ENCODE results near the gene IMPDH1. TPM values are rescaled to one million over a fixed set of nuclear protein-coding genes. Genes with fewer than 3 reads are reported as not detected.
A peak's percentile ranks its signal among the peaks of the same experiment; 100 is the strongest.

IMPDH1 gene
- total RNA-seq, 1 donor from 2014 or later = 53.4 TPM

DNA sequence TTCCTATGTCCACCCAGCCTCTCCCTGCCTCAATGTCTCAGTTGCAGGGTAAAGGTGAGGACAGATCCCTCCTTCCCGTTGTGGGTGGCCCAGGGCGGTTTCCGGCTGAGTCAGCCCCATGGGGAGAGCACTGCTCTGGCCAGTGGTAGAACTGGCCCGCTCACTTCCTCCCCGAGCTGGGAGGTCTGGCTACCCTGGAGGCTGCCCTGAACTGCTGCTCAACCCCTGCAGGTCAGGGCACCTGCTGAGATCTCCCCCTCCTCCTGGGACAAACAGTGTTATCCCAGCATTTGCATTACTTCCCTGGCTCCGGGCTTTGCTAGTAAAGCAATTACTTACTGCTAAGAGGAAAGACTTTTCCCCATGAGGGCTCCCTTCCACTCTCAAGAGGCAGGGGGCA is 21.4 kb upstream of the IMPDH1 start:
- no peak for DNase-seq (ENCODE audit: low read depth)
- FAIRE-seq = no peak
- H3K4me3 ChIP-seq (ENCODE audit: low read depth, low read length) = no peak overlapping the region
- H3K36me3 ChIP-seq (ENCODE audit: control insufficient read depth, insufficient read depth, low read length) = no peaks in the 10 kb centered on the region
- TF ChIP-seq, protein P1, sequence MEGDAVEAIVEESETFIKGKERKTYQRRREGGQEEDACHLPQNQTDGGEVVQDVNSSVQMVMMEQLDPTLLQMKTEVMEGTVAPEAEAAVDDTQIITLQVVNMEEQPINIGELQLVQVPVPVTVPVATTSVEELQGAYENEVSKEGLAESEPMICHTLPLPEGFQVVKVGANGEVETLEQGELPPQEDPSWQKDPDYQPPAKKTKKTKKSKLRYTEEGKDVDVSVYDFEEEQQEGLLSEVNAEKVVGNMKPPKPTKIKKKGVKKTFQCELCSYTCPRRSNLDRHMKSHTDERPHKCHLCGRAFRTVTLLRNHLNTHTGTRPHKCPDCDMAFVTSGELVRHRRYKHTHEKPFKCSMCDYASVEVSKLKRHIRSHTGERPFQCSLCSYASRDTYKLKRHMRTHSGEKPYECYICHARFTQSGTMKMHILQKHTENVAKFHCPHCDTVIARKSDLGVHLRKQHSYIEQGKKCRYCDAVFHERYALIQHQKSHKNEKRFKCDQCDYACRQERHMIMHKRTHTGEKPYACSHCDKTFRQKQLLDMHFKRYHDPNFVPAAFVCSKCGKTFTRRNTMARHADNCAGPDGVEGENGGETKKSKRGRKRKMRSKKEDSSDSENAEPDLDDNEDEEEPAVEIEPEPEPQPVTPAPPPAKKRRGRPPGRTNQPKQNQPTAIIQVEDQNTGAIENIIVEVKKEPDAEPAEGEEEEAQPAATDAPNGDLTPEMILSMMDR (IDR thresholded peaks at IDR 0.05; ENCODE audit: insufficient read depth, low read length, severe bottlenecking) = no peak
- no peaks in the 10 kb centered on the region for H3K27me3 ChIP-seq (ENCODE audit: control insufficient read depth, insufficient read depth, low read length)

DNA sequence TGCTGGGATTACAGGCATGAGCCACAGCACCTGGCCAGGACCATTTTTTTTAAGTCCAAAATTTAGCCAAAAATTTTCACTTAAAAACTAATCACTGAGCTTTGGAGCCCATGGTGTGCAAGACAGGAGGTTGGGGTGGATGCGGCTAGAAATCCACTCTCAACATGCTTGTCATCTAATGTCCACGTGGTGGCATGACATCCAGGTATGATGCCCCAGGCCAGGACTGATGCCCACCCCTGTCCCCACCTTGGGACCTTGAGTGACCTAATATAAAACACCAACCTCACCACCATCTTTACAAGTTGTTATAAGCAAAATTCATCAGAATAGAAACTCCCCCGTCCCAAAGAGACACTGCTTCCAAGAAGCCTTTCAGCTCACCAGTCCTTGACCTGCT is 20.4 kb upstream of the IMPDH1 start:
- no peak for DNase-seq (ENCODE audit: low read depth)
- Histone ChIP-seq H3K27me3 (ENCODE audit: control insufficient read depth, insufficient read depth, low read length) (no peaks in the 10 kb centered on the region), H3K36me3 (ENCODE audit: control insufficient read depth, insufficient read depth, low read length) (no peaks in the 10 kb centered on the region), H3K4me3 (ENCODE audit: low read depth, low read length) (no peak overlapping the region)
- TF ChIP-seq, protein P1 (IDR thresholded peaks at IDR 0.05; ENCODE audit: insufficient read depth, low read length, severe bottlenecking) = no peak
- FAIRE-seq = no peak

DNA sequence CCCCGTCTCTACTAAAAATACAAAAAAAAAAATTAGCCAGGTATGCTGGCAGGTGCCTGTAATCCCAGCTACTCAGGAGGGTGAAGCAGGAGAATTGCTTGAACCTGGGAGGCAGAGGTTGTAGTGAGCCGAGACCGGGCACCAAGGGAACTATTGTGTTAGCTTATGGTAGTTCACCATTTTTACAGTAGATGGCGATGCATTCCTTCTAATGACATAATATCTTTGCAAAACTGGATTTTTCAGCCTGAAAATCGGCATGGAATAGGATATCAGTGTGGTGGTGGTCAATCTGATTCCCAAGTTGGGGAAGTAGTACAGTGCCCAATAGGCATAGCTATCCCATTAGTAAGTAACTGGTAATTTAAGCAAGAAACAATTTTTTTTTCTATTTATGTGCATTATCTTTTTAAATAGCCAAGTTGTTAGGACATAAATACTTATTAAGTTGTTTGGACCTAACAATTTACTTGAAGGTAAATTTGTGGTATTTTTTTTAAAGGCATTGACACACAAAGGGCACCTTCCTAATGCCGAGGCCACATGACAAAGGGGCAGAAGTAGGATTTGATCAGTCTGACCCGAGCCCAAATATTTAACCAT is 17.6 kb upstream of the IMPDH1 start:
- Histone ChIP-seq H3K36me3 (ENCODE audit: control insufficient read depth, insufficient read depth, low read length) (no peaks in the 10 kb centered on the region), H3K4me3 (ENCODE audit: low read depth, low read length) (no peak overlapping the region), H3K27me3 (ENCODE audit: control insufficient read depth, insufficient read depth, low read length) (no peaks in the 10 kb centered on the region)
- TF ChIP-seq, protein P1 (IDR thresholded peaks at IDR 0.05; ENCODE audit: insufficient read depth, low read length, severe bottlenecking) = peak; percentile 61
- peak; percentile 50 for DNase-seq (ENCODE audit: low read depth)
- no peak for FAIRE-seq

DNA sequence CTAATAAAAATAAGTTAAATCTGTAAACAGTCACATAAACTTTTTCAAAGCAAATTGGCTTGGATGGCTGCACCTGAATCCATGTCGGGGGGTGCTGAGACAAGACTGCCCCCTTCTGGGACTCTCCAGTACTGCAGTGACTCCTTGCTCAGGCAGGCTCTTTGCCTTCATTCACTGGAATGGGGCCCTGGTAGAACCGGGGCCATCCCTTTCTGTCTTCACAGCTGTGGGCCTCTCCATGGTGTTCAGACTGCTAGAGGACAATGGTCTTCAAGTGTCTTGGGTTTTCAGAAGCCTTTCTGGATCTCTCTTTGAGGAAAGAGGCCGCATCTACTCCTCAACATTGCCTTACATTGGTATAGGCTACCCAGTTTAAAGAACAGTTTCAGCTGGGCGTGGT is 16.1 kb upstream of the IMPDH1 start:
- Histone ChIP-seq H3K36me3 (ENCODE audit: control insufficient read depth, insufficient read depth, low read length) (no peaks in the 10 kb centered on the region), H3K4me3 (ENCODE audit: low read depth, low read length) (no peak overlapping the region), H3K27me3 (ENCODE audit: control insufficient read depth, insufficient read depth, low read length) (no peaks in the 10 kb centered on the region)
- peak; percentile 61 for DNase-seq (ENCODE audit: low read depth)
- FAIRE-seq = no peak
- TF ChIP-seq, protein P1 (IDR thresholded peaks at IDR 0.05; ENCODE audit: insufficient read depth, low read length, severe bottlenecking) = peak; percentile 93

DNA sequence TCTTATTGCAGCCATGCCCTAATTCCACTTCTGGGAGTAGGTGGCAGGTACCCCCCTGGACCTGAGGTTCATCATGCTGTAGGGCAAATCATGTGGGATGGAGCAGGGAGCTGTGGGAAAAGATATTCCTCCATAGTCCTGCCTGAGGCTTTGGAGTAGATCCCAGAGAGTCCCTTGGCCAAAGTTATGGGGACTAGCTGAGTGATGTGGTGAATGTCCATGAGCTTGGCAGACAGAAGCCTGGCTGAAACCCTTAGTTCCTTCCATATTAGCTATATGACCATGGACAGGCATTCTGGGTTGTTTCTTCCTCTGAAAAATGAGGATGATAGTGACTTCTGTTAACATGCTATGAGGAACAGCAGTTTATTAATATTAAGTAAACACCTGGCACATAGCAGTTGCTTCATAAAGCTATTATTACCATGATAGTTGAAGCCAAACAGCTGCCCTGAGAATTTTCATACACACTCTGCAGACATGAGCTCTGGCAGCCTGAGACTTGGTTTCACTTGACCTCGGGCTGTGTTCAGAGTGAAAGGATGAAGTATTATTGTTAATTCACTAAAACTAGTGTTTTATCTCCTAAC is 15.0 kb upstream of the IMPDH1 start:
- TF ChIP-seq, protein P1 (IDR thresholded peaks at IDR 0.05; ENCODE audit: insufficient read depth, low read length, severe bottlenecking) = no peak
- Histone ChIP-seq H3K36me3 (ENCODE audit: control insufficient read depth, insufficient read depth, low read length) (no peaks in the 10 kb centered on the region), H3K27me3 (ENCODE audit: control insufficient read depth, insufficient read depth, low read length) (no peaks in the 10 kb centered on the region), H3K4me3 (ENCODE audit: low read depth, low read length) (no peak overlapping the region)
- FAIRE-seq (no peak), DNase-seq (ENCODE audit: low read depth) (no peak)

DNA sequence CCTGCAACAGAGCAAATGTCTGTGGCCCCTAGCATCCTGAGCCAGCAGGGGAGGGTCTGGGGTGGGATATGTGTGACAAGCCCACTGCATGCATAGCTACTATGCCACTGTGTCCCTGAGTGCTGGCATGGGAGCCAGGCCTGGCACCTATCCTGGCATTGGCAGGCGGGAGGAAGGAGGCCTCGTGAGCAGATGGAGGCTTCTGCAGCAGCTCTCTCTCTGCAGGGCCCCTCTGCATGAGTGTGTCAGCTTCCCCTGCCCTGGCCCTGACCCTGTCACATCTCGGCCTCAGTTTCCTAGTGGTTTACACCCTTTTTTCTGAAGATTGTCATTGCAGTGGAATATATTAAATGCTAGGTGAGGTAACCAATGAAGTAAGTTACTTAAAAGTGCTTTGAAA is 13.1 kb upstream of the IMPDH1 start:
- no peak for DNase-seq (ENCODE audit: low read depth)
- no peak for FAIRE-seq

More for the DNA sequence above, 13.1 kb upstream of the IMPDH1 start:
- no peaks in the 10 kb centered on the region for H3K36me3 ChIP-seq (ENCODE audit: control insufficient read depth, insufficient read depth, low read length)
- H3K27me3 ChIP-seq (ENCODE audit: control insufficient read depth, insufficient read depth, low read length) = no peaks in the 10 kb centered on the region
- H3K4me3 ChIP-seq (ENCODE audit: low read depth, low read length) = no peak overlapping the region
- TF ChIP-seq, protein P1 (IDR thresholded peaks at IDR 0.05; ENCODE audit: insufficient read depth, low read length, severe bottlenecking) = no peak
